IPS-18c (cell line): Measurements from ENCODE around the gene ZNF302.

Experiments
- H3K4me3 ChIP-seq: 2 replicates; pipeline ENCODE4 v1.7.0; 2013; ENCODE audit warnings: low read depth, mild to moderate bottlenecking, low read length, moderate library complexity; ENCODE audit not compliant: insufficient read depth
- H3K9me3 ChIP-seq: one replicate; pipeline ENCODE4 v1.6.1; 2013; ENCODE audit warnings: mild to moderate bottlenecking, low read length, moderate library complexity; ENCODE audit not compliant: control insufficient read depth, insufficient read depth

ZNF302 gene

DNA sequence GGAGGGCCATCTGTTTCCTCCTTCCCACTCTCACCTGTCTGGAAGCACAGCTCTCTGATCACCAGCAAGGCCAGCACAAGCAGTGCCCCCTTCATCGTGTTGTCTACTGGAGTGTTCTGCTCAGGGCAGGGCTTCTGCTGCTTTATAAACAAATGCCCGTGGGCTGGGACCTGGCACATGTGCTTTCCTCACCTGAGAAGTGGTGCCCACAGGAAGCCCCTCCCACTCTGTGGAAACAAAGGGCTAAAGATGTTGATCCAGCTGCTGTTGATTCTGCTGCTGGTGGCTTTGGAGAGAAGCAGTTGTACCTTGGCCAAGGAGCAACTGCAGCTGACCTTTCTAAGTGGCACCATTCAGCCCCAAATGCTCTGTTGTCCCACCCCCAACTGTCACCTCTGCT is 30.2 kb downstream of the ZNF302 start:
- peaks cover 6% of the 10 kb centered on the region for H3K9me3 ChIP-seq
- no peak overlapping the region for H3K4me3 ChIP-seq

DNA sequence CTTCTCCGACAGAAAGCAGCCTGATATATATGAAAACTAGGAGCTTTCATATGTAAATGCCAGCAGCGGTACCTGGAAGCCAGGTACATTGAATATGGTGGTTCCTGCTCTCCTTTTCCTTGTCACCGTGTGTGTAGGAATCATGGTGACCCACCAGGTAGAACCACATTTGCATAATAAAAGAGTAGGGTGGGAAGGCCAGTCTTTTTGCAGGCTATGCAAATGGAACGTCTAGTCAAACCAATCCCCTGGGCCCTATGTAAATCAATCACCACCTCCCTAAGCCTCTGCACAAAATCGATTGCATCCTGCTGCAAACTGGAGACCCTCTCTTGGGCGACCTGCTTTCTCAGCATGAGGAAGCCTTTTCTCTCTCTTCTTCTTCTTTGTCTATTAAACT is 34.4 kb downstream of the ZNF302 start:
- Histone ChIP-seq H3K4me3 (no peak overlapping the region; the same call in 1 of the 2 replicates), H3K9me3 (peaks cover 8% of the 10 kb centered on the region)

DNA sequence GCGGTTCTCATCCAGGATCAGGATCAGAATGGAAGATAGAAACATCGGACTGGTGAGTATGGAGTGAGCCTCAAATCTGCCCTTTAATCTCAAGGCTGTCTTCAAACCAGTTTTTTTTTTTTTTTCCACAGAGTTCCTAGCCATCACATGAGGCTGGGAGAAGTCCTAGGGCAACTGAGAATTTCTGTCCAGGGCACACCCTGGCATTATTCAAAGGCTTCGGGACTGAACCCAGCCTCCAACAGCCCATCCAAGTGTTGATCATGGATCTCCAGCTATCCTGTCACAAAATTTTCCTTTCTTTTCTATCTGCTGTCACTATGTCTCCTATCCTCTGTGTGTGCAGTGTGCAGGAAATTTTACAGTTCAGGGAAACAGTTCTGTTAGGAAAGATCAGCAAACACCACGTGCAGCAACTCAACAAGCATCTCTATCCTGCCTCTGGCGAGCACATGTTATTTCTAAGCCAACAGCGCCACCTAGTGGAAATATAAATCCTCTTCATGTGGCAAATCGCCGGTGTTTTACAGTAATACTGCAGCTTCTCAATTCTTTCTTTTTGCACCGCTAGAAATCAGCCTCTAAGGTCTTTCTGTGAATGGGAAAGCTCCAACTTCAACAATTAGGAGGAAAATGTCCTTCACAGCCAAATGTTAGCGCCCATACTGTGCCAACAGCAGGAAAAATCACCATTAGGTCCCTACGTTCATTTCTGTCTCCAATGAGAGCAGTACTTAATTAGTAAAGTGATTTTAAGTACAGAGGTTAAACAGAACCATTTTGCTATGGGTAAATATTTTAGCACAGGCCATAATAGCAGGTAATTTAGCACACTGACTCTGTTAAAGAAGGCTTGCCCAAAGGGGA is 35.1 kb downstream of the ZNF302 start:
- no peak overlapping the region for H3K4me3 ChIP-seq
- H3K9me3 ChIP-seq = peaks cover 8% of the 10 kb centered on the region

DNA sequence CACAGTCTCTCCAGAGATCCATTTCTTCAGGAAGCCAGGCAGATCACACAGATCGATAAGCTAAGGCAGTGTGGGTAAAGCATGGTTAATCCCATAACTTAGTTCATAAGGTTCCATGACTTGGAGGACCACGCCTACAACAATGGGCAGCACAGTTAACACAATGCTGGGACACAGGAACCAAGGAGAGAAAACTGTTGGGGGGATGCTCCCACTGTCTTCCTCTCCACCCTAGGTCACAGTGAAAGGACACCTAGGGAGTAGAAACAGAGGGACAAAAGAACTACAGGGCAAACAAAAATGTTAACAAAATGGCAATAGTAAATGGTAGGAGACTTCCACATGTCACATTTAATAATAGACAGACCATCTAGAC is 35.8 kb downstream of the ZNF302 start:
- Histone ChIP-seq H3K9me3 (peaks cover 8% of the 10 kb centered on the region), H3K4me3 (no peak overlapping the region)

DNA sequence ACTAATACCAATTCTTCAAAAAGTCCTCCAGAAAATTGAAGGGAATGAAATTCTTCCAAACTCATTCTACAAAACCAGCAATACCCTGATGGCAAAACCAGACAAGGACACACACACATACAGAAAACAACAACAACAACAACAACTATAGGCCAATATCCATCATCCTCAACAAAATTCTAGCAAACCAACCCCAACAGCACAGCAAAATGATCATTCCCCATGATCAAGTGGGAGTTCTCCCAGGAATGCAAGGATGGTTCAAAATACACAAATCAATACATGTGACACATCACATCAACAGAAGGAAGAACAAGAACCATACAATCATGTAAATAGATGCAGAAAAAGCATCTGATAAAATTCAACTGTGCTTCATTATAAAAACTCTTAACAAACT is 37.9 kb downstream of the ZNF302 start:
- peaks cover 8% of the 10 kb centered on the region for H3K9me3 ChIP-seq

DNA sequence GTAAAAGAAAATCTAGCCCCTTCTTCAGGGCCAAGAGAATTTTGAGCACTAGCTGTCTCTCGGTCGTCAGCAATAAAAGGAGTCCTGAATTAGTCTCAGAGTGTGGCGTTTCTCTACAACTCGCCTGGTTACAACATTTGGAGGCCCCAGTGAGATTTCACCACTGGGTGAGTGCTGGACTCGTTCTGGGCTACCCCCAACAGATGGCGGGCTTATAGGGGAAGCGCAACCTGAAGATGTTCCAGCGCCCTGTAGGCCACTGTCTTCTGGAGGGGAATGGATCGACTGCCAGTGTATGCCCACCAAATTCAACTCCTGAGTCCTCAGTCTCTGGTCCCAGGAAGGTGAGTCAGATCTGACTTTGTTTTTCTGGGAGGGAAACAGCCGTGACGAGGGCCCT is 44.9 kb downstream of the ZNF302 start:
- no peak overlapping the region for H3K4me3 ChIP-seq
- peaks cover 2% of the 10 kb centered on the region for H3K9me3 ChIP-seq

More for the DNA sequence above, 37.9 kb downstream of the ZNF302 start:
- no peak overlapping the region for H3K4me3 ChIP-seq

DNA sequence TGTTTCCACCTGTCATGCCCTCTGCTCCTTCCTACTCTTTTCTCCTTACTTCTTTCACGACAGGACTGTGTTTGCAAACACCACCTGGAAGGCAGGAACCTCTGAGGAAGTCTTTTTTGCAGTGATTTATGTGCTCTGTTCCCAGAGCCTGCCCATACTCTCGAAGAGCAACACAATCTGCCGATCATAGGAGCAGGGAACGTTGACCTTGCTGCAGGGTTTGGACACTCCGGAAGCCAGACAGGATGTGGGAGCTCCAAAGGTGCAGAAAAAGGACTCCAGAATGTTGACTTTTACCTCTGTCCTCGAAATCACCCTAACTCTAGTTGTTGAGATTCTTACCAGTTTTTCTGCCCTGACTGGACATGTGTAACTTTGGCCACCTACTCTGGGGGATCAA is 47.9 kb downstream of the ZNF302 start:
- Histone ChIP-seq H3K9me3 (peaks cover 2% of the 10 kb centered on the region), H3K4me3 (no peak overlapping the region)

DNA sequence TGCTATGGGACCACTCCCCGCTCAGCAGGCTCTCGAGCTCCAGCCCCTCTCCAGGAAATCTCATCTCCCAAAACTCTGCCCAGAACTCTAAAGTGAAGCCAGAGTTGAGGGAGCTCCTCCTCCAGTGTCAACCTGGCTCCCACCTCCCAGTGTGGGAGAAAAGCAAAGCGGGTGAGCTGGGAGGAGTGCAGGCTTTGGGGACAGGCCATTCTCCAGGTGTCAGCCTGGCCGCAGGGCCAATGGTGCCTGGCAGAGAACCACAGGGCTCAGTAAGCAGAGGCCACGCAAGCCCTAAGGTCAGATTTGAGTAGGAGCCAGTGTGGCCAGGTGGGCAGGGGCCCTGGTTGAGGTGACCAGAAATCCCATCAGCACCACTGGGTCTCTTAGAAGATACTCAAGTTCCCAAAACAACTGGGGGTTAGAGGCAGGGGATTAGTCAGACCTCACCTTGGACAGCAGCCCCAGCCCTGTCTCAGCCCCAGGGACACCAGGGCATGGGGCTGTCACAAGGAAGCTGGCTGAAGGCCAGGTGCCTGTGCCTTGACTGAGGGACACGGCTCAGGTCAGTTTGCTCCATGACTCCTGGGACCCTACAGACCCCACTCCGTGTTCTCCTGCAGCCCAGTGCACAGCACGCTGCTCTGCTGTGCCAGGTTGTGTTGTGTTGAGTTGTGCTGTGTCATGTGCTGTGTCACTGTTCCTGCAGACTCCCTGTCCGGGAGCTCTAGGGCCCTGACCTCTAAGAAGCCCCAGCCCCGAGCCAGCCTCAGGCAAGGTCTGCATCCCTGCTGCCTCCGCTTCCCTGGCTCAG is 53.7 kb downstream of the ZNF302 start:
- Histone ChIP-seq H3K9me3 (no peaks in the 10 kb centered on the region), H3K4me3 (no peak overlapping the region)

DNA sequence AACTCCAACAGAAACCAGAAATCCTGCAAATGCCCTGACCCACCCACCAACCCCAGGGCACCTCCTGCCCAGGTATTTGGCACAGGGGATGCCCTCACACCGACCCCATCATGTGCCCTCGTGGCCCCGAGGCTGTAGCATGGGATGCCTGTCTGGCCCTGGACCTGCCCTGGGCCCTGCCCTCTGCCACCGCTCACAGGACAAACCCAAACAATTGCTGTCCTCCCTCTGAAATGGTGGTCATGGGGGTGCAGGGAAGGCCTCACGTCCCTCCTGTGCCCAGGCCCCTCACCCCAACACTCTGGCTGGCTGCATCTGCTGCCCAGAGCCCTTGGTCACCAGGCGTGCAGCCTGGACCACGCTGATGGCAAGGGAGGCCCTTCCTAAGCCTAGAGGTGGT is 54.5 kb downstream of the ZNF302 start:
- H3K9me3 ChIP-seq = no peaks in the 10 kb centered on the region

DNA sequence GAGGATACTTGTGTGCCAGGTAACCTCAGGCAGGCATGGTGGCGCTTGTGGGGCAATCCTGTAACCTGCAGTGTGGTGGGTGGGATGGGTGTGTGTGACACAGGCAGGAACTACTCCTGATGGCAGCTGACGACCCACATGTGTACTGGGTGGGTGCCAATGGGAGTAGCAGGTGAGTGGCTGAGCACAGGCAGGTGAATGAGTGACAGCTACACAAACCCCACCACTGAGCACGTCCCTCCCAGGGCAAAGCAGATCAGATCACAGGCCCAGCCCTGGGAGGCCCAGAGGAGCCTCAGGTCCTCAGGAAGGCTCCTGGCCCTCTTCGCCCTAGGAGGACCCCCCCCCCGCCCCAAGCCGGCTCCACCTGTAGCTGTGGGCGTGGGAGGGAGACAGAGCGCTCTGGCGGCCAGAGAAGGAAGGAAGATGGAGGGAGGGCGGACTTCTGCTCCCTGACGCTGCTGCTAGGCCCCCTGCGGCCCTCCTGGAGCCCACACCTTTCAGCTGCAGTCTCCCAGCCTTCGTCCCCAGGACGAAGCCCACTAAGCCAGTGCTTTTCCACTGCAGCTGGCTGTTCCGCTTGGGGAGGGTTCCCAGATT is 55.2 kb downstream of the ZNF302 start:
- Histone ChIP-seq H3K4me3 (peak overlapping the region; percentile 99; the same call in 1 of the 2 replicates), H3K9me3 (no peaks in the 10 kb centered on the region)

More for the DNA sequence above, 54.5 kb downstream of the ZNF302 start:
- no peak overlapping the region for H3K4me3 ChIP-seq

DNA sequence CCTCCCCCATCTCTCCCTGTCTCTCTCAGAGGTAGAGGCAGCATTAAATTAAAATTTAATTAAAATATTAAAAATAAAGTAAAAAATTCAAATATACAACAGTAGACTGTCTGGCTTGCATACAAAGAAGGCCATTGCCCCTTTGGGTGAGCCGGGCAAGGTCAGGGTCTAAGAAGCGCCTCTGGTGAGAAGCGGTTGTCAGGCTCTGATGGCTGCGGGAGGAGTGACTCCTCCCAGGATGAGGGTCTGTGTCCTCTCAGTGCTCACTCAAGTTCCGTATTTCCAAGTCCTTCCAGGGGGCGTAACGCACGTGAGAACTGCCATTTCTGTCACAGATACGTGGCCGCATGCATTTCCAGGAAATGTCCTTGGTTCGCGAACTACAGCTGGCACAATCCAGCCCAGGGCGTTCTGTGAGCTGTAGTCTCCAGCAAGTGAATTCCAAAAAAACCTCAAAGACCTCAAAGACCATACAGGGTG is 55.8 kb downstream of the ZNF302 start:
- Histone ChIP-seq H3K4me3 (peak overlapping the region; percentile 99), H3K9me3 (no peaks in the 10 kb centered on the region)

DNA sequence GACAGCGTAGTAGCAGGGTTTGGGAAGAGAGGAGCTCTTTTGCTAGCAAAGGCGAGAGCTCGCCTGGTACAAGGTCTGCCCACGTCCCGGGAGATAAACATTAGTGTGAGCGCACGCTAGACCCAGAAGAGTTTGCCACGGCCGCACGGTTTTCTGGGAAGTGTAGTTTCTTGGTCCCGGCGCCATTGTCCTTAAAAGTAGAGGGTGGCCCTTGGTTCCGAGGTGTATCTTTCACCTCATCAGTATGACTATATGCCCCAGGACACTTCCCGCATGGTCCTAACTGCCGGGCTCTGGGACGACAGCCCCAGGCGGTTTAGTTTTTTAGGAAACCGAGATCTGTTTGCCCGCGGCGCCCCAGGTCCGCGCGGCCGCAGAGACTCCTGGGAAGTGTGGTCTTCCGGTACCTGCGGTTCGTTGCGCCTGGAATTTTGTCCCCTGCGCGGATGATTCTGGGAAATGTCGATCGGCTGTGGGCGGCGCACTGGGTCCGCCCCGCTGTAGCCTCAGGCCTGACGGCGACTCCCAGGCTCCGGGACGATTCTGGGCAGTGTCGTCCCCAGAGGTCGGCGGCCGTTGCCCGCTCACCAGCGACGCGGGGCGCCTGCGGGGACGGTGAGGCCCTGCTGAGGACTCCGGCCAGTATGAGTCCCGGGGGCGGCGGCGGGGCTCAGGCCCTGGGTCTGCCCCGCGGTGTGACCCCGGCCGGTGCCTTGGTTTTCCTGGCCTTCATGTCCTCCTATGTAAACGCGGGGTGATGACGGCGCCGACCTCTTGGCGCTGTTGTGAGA is 56.5 kb downstream of the ZNF302 start, which contains the start of gene ZNF181:
Gene ZNF181, plus strand, starts transcription at position 498 of the 791 bp plus-strand sequence. CDS start 795 bp downstream, outside the sequence.
- peak within 1 kb of the TSS; percentile 99 for H3K4me3 ChIP-seq
- no peaks in the 10 kb centered on the region for H3K9me3 ChIP-seq

DNA sequence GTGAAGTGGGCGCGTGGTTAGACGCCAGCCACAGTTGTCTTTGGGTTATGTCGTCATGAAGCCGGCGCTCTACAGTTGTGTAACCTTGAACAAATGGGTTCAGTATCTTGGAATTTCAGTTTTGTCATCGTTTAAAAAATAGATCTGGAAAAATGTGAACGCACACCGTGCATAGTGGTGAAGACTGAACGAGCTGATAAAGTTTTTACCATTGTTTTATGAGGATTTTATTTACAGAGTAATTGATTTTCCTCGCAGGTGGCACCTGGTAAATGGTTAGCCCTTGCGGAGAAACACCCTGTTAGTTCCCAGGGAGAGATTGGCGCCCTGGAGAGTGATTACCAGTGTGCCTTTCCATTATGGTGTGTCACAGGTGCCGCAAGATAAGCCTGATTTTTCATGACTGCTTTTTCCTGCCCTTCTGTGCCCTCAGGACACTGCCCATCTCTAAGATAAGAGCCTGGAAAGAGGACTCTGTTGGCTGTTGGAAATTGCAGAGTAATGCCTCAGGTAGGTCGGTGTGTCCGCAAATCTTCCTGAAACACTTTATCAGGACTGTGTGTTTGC is 57.1 kb downstream of the ZNF302 start:
- Histone ChIP-seq H3K9me3 (no peaks in the 10 kb centered on the region), H3K4me3 (peak overlapping the region; percentile 99)
